ENCODE data around the gene PHC3.
"Not testable (repeated sequence)": the region's sequence is repeated elsewhere in the genome, so short reads cannot be mapped to it uniquely, and the experiment has no call there.

PHC3 gene

GRCh38 chr3:170117134-170117533, 64.4 kb downstream of the PHC3 start:
- DNase-seq: no peak

GRCh38 chr3:170114165-170114564, 67.4 kb downstream of the PHC3 start:
- DNase-seq: not testable (repeated sequence)

DNA sequence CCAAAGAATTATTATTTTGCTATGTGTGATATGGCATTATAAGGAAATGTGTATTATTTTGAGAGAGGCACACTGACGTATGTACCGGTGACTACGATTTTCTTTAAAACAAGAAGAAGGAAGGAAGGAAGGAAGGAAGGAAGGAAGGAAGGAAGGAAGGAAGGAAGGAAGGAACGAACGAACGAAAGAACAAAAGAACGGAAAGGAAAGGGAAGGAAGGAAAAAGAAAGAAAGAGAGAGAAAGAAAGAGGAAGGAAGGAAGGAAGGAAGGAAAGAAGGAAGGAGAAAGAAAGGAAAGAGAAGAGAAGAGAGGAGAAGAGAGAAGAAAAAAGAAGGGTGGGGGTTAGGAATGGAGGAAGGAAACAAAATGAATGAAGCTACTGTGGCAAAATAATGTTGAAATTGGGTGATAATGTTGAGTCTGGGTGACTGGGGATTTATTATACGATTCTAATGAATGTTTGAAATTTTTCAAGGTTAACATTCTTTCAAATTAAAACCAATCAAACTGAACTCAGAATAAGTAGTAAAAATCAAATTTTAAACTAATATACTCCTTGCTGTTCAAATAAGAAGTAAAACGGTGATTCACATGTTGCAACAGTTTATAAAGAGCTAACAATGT, 70.3 kb downstream of the PHC3 start:
- DNase-seq: no peak

DNA sequence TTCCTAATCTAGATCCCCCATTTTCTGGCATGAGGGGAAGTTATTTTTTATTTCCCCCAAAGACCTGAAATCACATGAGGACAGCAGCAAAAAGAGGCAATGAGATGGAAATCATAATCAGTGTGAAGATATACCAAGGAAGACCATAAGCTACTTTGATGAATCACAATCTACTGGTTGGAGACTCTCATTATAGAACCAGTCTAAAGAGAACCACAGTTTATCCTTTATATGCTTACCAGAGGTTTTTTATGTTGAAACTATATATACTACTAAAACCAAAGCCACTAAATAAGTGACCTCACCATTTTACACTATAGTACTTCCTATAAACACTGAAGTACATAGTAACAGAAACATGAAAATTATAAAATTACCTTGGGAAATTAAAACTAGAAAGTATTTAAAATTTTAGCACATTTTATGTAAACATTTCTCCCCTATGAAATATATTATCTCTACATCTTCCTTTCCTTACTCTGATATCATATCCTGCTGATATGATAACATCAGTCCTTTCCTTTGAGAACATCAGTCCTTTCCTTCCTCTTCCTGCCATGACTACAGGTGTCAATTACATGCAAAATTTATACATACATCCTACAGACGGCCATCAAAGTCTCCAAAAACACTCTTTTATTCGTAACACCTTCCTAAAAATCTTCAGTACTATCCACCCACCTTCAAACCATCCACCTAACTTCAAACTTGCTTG, 71.8 kb downstream of the PHC3 start:
- DNase-seq: no peak

DNA sequence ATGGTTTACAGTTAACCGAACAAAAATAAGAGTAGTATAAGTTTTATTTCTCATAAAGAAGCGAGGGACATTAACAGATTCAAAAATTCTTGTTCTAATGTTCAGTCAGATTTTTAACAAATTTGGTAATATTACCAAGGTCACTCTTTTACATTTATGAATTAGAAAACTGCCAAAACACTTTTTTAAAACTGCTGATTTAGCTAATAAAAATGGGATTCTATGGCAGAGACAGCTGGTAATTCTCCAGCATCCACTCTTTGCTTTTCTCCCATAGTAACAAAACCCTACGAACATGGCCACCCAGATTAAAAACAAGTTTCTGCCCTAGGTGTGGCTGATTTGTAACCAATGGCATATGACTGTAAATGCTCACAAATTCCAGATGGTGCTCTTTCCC, 72.6 kb downstream of the PHC3 start:
- no peak for DNase-seq

- no peak for DNase-seq
Observed at GRCh38 chr3:170107941-170108340, 73.6 kb downstream of the PHC3 start.

GRCh38 chr3:170102431-170102830, 79.1 kb downstream of the PHC3 start:
- DNase-seq: no peak

DNA sequence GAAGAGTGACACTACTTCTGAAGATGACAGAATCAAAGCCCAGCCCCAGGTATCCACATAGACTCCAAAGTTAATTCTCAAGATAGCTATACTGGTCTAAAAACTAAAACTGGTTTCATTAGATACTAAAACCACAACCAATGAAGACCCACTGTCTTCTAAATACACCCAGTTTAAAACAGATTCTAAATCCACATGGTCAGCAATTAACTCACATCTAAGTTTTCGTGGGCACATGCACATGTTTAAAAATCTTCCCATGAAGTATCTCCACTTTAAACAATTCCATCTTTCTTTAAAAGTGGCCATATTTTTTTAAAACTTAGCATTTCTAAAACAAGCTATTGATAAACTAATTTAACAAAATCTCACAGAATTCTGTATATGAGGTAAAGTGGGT, 80.6 kb downstream of the PHC3 start:
- no peak for DNase-seq

DNA sequence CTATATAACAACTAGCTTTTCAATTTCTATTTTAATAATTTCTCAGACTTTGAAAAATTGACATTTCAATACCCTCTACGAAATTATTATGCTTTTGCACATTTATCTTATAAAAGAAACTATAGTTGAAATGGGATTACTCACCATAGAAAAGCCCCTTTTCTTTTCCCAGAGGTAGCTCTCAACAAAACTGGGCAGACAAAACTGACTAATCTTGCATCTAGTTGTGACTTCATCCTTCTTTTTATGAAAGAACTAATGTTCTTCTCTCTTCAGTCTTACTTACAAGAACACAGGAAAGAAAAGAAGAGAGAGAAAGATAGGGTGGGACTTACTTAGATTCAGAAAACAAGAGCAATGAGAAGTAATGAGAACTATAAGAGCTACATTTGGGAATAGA, 82.8 kb downstream of the PHC3 start:
- no peak for DNase-seq

DNA sequence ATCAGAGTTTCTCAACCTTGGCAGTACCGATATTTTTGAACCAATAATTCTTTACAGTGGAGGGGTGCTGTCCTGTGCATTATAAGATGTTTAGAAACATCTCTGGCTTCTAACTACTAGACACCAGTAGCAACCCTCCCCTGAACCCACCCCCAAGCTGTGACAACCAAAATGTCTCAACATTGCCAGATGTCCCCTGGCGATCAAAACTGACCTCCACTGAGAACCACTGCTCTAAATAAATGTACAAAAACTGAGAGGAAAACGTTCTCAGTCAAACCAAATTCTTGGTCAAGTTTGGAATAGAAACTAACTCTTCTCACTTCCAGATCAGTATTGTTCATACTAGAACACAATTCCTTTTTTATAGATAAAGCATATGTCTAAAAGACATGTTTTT, 85.2 kb downstream of the PHC3 start:
- DNase-seq: no peak

DNA sequence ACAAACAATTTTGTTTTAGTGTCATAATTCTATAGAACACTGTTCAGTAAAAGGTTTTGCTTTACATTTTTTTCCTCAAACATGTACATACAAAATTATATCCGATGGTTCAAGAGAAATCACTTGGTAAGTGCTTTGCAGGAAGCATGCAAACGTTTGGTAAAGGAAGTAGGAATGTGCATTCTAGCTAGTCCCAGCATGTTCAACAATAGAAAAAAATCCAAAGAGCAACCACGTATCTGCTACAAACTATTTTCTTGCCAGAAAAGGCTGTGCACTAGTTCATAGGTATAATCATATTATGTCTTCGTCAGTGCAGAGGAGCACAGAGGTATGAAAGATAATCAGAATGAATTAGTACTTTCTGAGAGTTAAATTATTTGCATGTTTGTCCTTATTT, 85.8 kb downstream of the PHC3 start:
- no peak for DNase-seq

DNA sequence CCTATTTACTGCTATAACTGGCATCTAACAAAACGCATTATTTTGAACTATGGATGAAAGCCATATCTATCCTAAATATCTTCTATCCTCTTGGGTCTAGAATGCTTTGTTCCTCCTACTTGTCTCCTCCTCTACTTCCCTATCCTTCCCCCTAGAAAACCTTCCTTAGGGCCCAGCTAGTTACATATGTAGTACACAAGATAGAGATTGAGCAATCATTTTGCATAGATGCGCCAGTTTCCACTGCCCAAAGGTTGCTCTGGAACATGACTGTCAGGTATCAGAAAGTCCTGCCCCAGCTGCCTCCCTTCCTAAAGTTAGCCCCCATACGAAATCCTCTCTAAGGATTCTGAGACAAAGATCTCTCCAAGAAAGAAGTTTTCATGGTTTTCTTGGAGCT, 88.6 kb downstream of the PHC3 start:
- no peak for DNase-seq

DNA sequence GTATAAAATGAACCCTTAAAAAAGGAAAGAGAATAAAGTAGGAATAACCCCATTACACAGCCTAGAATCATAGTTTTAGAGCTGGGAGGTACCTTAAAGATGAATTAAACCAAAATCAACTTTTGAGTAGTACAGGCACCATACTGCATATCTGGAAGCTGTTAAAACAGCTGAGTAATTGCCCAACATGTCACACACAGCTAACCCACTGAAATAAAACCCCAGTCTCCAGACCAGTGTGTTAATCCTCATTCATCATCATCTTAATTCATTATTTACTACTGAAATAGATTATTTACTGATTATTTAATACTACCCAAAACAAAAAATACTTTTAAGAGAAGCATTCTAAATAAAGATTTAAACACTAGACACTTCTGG, 90.9 kb downstream of the PHC3 start:
- DNase-seq: no peak

DNA sequence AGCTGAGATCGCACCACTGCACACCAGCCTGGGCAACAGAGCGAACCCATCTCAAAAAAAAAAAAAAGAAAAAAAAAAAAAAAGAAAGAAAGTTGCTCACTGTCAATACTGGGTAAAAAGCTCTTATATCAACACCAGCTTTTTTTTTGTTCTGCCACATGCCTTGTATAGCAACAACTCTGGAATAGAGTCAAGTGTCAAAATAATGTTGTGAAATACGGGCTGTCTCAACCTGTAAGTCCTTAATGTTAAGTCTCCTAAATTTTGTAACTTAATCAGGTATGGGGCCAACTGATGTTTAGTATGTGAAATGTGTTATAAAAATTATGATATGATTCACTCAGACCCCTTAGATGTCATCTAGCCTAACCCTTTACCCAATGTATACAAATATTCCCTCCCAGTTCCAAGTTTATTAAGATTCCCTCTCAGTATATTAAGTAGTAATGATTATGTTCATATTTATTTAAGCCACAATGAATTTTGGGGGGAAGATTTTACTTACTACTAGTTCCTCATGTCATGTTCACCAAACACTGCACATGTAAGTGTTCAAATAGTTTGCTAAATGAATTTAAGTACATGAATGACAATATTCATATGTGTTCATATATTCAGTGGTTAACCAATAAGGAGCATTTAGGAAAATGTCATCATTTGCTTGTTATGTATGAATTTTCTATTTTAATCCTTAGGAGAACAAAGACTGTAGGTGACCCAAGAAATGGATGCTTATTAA, 91.5 kb downstream of the PHC3 start:
- no peak for DNase-seq

DNA sequence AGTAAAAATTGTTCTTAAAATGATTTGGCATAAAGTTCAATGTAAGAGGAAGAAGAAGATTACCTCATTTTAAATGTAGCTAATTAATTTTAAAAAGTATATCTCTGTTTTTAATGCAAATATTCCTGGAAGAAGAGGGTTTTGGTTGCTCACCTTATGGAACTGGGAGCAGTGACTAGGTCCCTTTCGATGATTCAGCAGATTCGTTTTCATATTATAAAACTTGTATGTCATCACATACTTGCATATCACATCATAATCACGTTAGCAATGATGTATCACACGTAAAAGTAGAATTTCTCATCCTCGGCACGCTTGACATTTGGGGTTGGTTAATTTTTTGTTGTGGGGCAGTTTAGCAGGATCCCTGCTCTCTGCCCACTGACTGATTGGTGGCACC, 96.1 kb downstream of the PHC3 start:
- no peak for DNase-seq

- no peak for DNase-seq
Observed at GRCh38 chr3:170083343-170083742, 98.2 kb downstream of the PHC3 start.

- no peak for DNase-seq
Observed at GRCh38 chr3:170081079-170081741, 100.3 kb downstream of the PHC3 start.

DNA sequence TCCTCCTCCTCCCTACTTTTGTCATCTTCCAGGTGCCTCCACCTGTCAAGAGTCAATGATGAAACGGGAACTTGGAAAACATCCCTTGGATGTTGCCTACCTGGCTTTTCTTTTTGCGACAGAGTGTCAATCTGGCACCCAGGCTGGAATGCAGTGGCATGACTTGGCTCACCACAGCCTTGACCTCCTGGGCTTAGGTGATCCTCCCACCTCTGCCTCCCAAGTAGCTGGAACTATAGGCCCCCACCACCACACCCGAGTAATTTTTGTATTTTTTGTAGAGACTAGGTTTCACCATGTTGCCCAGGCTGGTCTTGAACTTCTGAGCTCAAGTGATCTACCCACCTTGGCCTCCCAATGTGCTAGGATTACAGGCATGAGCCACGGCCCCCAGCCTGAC, 100.9 kb downstream of the PHC3 start:
- DNase-seq: no peak

DNA sequence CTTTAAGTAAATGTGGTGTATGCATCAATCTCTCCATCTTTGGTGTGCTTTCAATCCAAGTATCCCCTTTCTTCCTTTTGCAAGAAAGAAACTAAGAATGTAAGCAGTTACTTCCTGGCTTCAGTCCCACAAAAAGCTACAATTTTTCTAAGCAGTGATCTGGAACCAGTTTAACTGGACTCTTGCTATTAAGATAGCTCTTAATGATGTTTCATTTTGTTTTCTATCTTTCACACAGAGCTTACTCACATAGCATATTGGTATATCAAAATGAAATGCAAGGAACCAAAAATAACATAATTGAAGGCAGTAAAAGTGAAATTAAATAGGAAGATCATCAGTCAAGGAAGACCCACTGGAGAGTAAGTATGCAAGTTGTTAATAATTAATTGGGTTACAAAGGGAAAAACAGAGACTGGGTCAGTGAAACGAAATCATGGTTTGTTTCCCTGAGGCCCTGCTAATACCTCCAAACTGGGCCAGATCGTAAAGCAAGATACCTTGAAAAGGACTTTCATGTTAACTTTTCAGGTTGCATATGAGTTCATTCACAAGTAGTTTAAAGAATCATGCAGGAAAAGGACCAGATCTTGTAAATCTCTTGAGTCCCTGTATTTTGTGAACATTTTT, 101.9 kb downstream of the PHC3 start:
- no peak for DNase-seq

GRCh38 chr3:170078620-170079281, 102.8 kb downstream of the PHC3 start:
- DNase-seq: no peak

DNA sequence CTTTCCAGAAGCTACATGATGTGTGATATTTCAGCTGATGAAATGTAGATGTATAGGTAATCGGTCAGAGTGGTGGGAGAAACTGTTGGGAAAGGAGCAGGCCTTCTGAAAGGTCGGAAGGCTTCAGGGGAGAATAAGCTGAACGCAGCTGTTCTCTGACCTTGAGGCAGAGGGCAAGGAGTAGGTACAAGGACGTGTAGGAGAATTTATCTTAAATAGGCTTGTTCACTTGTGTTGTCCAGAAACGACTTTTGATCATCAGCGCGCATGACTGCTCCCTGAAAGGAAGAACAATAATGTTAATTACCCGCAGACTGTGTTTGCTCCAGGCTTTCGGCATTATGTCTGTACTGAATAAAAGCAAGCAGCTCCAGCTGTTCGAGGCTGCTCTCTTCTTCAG, 104.2 kb downstream of the PHC3 start:
- DNase-seq: no peak

- DNase-seq: no peak
Observed at GRCh38 chr3:170076715-170077238, 104.8 kb downstream of the PHC3 start.
